HEK293T (cell line): ENCODE data around the gene SEMA4D.

ENCODE experiments used
- CTCF ChIA-PET: fragments of 350-600 bp; formaldehyde crosslinking; extraction: SDS; loops from one replicate; lab custom pipeline; 2021; ENCODE audit warnings: antibody characterized with exemption, inconsistent platforms; lab: Yijun Ruan, JAX
- POLR2A ChIA-PET: fragments of 350-600 bp; formaldehyde crosslinking; extraction: SDS; loops from one replicate; lab custom pipeline; 2020; ENCODE audit warnings: antibody characterized with exemption, inconsistent platforms; lab: Yijun Ruan, JAX
- DNase-seq: peaks from one replicate; pipeline ENCODE4 v3.0.0; 2012; ENCODE audit warnings: mixed read lengths; ENCODE audit errors: extremely low spot score
- ARNT ChIP-seq: fragments of 450-650 bp; IDR thresholded peaks from 2 replicates; pipeline ENCODE4 v1.6.1; 2017; ENCODE audit warnings: mild to moderate bottlenecking
- BHLHE40 ChIP-seq: fragments of 450-650 bp; IDR thresholded peaks from 2 replicates; pipeline ENCODE4 v1.6.1; 2016; ENCODE audit warnings: mild to moderate bottlenecking, moderate library complexity, borderline replicate concordance
- CTBP1 ChIP-seq: fragments of 450-650 bp; IDR thresholded peaks from 2 replicates; pipeline ENCODE4 v1.6.1; 2016; ENCODE audit warnings: borderline replicate concordance
- ELF4 ChIP-seq: fragments of 450-650 bp; IDR thresholded peaks from 2 replicates; pipeline ENCODE4 v1.6.1; 2017; ENCODE audit warnings: antibody characterized with exemption
- FOXA1 ChIP-seq: fragments of 450-650 bp; IDR thresholded peaks from 2 replicates; pipeline ENCODE4 v1.6.1; 2016; ENCODE audit warnings: mild to moderate bottlenecking
- FOXK2 ChIP-seq: fragments of 450-650 bp; IDR thresholded peaks from 2 replicates; pipeline ENCODE4 v1.6.1; 2016; ENCODE audit warnings: mild to moderate bottlenecking
- FOXM1 ChIP-seq: fragments of 450-650 bp; IDR thresholded peaks from 2 replicates; pipeline ENCODE4 v1.6.1; 2017; ENCODE audit warnings: mild to moderate bottlenecking, borderline replicate concordance
- HDGF ChIP-seq: fragments of 450-650 bp; IDR thresholded peaks from 2 replicates; pipeline ENCODE4 v1.6.1; 2017; ENCODE audit warnings: antibody characterized with exemption, borderline replicate concordance
- L3MBTL2 ChIP-seq: fragments of 450-650 bp; conservative IDR thresholded peaks from 2 replicates; pipeline ENCODE4 v1.6.1; 2016; ENCODE audit warnings: mild to moderate bottlenecking
- LEF1 ChIP-seq: fragments of 450-650 bp; IDR thresholded peaks from 2 replicates; pipeline ENCODE4 v1.6.1; 2017; ENCODE audit warnings: mild to moderate bottlenecking, borderline replicate concordance
- NFRKB ChIP-seq: fragments of 450-650 bp; IDR thresholded peaks from 2 replicates; pipeline ENCODE4 v1.6.1; 2016; ENCODE audit warnings: mild to moderate bottlenecking, moderate library complexity
- SP1 ChIP-seq: fragments of 450-650 bp; IDR thresholded peaks from 2 replicates; pipeline ENCODE4 v1.6.1; 2017
- SUZ12 ChIP-seq: fragments of 450-650 bp; IDR thresholded peaks from 2 replicates; pipeline ENCODE4 v1.6.1; 2016; ENCODE audit warnings: mild to moderate bottlenecking
- TARDBP ChIP-seq: fragments of 450-650 bp; IDR thresholded peaks from 2 replicates; pipeline ENCODE4 v1.6.1; 2016
- ZNF384 ChIP-seq: fragments of 450-650 bp; IDR thresholded peaks from 2 replicates; pipeline ENCODE4 v1.6.1; 2016
- TF ChIP-seq, protein P1 (sequence below): fragments of 450-650 bp; IDR thresholded peaks from 2 replicates; pipeline ENCODE4 v1.6.1; 2016

SEMA4D gene

DNA sequence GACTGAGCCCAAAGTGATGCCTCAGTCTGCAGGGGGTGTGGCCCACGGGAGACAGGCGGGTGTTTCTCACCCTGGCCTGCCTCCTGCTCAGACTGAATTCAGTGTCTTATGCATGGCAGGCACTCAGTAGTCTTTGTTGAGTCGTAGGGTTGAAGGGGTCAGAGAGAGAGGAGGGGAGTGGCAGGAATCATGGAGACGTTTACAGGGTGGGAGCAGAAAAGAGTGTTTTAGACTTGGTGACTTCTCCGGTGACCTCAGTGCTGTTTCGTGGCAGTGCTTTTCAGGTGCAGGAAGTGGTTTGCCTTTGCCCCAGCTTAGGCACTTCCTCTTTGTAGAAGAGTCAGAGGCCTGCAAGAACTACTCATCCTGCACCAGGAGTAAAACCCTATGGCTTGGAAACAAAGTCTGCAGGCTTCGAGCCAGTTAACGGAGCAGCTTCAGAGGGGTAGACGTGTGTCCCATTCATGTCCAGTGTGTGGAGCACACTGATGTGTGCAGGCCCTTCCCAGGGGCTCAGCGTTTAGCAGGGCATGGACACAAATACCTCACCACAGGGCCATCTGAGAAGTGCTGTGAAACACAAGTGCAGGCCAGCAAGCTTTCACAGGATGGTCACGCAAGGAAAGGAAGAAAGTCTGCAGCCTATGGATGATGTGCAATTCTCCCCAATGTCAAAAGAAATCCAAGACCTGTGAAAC is 24.5 kb upstream of the SEMA4D start:
- DNase-seq: no peak
- ChIA-PET CTCF (no interaction called here), POLR2A (no interaction called here)
- TF ChIP-seq TARDBP (no peak), LEF1 (no peak), ZNF384 (no peak), ELF4 (no peak), BHLHE40 (no peak)

DNA sequence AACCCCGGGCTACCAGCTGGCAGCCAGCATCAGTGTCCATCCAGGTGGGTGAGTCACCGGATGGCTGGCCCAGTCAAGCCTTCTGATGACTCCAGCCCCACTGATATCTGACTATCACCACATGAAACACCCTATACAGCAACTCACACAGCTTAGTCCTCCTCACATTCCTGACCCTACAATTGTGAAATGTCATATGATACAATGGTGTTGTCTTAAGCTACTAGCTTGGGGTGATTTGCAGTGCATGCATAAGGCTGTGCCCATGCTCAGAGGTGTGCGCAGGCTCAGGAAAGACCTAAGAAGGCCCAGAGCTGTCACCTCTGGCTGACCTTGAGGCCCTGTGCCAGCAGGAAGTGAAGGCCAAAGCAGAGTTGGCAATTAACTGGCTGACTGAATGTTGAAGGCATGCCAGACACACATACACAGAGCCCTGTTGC is 21.5 kb upstream of the SEMA4D start:
- TF ChIP-seq CTBP1 (no peak), BHLHE40 (no peak), FOXM1 (no peak), SP1 (no peak), TARDBP (no peak), HDGF (no peak), LEF1 (no peak), L3MBTL2 (no peak), NFRKB (no peak), ZNF384 (no peak), SUZ12 (no peak), ELF4 (no peak), FOXK2 (no peak), FOXA1 (no peak), ARNT (no peak)
- TF ChIP-seq, protein P1, sequence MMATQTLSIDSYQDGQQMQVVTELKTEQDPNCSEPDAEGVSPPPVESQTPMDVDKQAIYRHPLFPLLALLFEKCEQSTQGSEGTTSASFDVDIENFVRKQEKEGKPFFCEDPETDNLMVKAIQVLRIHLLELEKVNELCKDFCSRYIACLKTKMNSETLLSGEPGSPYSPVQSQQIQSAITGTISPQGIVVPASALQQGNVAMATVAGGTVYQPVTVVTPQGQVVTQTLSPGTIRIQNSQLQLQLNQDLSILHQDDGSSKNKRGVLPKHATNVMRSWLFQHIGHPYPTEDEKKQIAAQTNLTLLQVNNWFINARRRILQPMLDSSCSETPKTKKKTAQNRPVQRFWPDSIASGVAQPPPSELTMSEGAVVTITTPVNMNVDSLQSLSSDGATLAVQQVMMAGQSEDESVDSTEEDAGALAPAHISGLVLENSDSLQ: no peak
- no peak for DNase-seq
- ChIA-PET POLR2A (no interaction called here), CTCF (no interaction called here)

DNA sequence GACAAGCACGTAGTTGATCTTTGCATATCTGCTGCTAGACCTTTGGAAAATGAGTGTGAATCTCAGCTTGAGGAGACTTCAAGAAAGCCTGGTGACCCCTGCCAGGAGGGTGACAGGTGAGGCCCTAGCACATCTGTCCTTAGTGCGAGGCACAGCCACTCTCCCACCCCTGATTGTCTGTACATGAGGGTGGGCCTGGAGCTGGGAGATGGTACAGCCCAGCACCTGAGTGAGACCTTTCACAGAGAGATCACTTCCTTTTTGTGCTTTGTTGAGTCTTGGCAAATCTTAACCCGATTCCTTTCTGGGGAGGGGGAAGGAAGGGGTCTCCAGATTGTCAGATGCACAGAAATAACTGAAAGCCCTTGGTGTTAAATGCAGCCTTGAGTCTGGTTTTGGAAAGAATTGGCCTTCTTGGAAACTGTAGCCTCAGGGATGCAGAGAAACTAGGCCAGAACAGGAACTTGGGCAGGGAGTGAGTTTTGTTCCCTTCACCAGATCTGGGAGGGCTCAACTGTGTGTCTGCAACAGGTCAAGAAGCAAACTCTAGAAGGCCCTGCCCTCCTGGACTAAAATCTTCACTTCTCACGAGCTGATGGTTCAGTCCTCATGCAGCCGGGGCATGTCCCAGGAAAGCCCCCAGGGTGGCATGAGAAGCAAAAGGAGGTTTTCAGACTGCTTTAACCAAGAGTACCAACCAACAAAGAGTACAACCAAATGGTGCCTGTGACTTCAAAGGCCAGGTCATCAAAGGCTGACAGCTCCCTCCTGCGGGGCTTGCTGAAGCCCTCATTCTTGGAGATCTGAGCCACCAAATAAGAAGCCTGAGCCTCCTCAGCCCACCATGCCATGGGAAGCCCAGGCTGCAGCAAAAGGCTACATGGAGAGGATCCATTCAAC is 20.8 kb upstream of the SEMA4D start:
- ChIA-PET POLR2A (no interaction called here), CTCF (no interaction called here)
- no peak for DNase-seq
- TF ChIP-seq TARDBP: no peak
- TF ChIP-seq L3MBTL2: no peak
- no peak for TF ChIP-seq ARNT
- TF ChIP-seq NFRKB: no peak
- TF ChIP-seq FOXA1: no peak
- TF ChIP-seq FOXM1: no peak
- TF ChIP-seq CTBP1: no peak
- TF ChIP-seq FOXK2: no peak
- no peak for TF ChIP-seq ELF4
- TF ChIP-seq SP1: no peak
- TF ChIP-seq, protein P1: no peak
- no peak for TF ChIP-seq ZNF384
- no peak for TF ChIP-seq SUZ12
- TF ChIP-seq LEF1: no peak
- no peak for TF ChIP-seq BHLHE40

DNA sequence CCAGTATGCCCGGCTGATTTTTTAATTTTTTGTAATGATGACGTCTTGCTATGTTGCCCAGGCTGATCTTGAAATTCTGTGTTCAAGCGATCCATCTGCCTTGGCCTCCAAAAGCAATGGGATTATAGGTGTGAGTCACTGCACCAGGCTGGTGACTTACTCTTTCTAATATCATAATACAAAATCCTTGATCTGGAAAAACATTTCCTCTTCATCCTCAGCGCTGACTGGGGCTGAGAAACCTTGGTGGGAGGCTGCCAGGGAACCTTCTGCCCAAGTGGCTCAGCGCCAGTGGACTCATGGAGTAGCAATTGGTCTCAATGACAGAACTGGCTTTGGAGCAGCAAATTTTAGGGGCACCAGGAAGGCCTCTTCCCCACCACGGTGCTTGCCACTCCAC is 17.5 kb upstream of the SEMA4D start:
- DNase-seq: no peak
- POLR2A ChIA-PET: no interaction called here
- CTCF ChIA-PET: no interaction called here
- TF ChIP-seq TARDBP: no peak
- TF ChIP-seq ZNF384: no peak
- no peak for TF ChIP-seq LEF1
- TF ChIP-seq ELF4: no peak
- no peak for TF ChIP-seq SP1
- TF ChIP-seq, protein P1: no peak
- no peak for TF ChIP-seq FOXK2

DNA sequence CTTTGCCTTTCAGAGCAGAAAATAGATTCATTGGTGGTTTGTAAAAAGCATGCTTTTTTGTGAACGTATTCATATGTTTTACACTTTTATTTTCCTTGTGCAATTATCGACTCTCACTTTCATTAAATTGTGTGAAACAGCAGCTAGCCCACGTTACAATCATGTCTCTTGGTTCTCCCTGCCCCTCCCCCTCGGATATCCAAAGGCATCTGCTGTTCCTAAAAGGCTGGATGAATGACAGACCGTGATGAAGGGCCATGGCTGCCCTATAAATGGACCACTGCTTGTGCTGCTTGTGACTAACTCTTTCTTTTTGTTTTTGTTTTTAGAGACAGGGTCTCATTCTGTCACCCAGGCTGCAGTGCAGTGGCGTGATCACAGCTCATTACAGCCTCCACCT is 17.0 kb upstream of the SEMA4D start:
- TF ChIP-seq LEF1 (no peak), CTBP1 (no peak), ZNF384 (no peak), ELF4 (no peak), BHLHE40 (no peak), L3MBTL2 (no peak), SUZ12 (no peak), FOXA1 (no peak), TARDBP (no peak), HDGF (no peak), ARNT (no peak), SP1 (no peak), NFRKB (no peak), FOXM1 (no peak), FOXK2 (no peak)
- TF ChIP-seq, protein P1: no peak
- CTCF ChIA-PET: no interaction called here

More for the DNA sequence above, 17.0 kb upstream of the SEMA4D start:
- POLR2A ChIA-PET: no interaction called here
- no peak for DNase-seq
